Measurements from ENCODE around the gene ZCCHC14.

DNA sequence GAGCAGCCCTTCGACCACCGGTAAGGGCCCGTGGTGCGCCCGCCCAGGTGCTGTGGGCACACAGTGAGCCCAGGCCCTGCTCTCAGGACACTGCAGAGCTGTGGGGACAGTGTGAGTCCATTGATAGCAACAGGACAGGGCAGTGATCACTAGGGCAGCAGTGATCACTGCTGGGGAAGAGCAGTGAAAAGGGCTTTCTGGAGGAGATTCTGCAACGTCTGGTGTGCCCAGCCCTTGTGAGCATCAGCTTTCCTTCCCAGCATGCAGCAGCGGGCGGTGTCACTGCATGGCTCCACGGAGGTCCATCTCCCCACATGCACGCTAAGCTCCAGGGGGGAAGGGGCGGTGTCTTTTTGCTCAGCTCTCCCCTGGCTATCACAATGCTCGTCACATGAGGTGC is 68.6 kb downstream of the ZCCHC14 start:
- TF ChIP-seq YY1 (IDR thresholded peaks at IDR 0.05; ENCODE audit: low read depth, low read length) = no peak
- TF ChIP-seq, protein P1, sequence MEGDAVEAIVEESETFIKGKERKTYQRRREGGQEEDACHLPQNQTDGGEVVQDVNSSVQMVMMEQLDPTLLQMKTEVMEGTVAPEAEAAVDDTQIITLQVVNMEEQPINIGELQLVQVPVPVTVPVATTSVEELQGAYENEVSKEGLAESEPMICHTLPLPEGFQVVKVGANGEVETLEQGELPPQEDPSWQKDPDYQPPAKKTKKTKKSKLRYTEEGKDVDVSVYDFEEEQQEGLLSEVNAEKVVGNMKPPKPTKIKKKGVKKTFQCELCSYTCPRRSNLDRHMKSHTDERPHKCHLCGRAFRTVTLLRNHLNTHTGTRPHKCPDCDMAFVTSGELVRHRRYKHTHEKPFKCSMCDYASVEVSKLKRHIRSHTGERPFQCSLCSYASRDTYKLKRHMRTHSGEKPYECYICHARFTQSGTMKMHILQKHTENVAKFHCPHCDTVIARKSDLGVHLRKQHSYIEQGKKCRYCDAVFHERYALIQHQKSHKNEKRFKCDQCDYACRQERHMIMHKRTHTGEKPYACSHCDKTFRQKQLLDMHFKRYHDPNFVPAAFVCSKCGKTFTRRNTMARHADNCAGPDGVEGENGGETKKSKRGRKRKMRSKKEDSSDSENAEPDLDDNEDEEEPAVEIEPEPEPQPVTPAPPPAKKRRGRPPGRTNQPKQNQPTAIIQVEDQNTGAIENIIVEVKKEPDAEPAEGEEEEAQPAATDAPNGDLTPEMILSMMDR (IDR thresholded peaks at IDR 0.05 in 2 of 3, conservative IDR thresholded peaks at IDR 0.05 in 1 of 3; ENCODE audit: control insufficient read depth in 2 of 3, extremely low read depth in 1 of 3, insufficient read depth in 1 of 3, low read depth in 3 of 3, low read length in 3 of 3) = no peak
- TF ChIP-seq MXI1 (IDR thresholded peaks at IDR 0.05; ENCODE audit: low read depth, low read length) = no peak
- no peak for TF ChIP-seq POLR2A (IDR thresholded peaks at IDR 0.05; ENCODE audit: low read depth, low read length)
- no peak for TF ChIP-seq MEF2A (IDR thresholded peaks at IDR 0.05; ENCODE audit: insufficient read depth, low read depth, low read length)
- TF ChIP-seq, protein P2, sequence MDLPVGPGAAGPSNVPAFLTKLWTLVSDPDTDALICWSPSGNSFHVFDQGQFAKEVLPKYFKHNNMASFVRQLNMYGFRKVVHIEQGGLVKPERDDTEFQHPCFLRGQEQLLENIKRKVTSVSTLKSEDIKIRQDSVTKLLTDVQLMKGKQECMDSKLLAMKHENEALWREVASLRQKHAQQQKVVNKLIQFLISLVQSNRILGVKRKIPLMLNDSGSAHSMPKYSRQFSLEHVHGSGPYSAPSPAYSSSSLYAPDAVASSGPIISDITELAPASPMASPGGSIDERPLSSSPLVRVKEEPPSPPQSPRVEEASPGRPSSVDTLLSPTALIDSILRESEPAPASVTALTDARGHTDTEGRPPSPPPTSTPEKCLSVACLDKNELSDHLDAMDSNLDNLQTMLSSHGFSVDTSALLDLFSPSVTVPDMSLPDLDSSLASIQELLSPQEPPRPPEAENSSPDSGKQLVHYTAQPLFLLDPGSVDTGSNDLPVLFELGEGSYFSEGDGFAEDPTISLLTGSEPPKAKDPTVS (IDR thresholded peaks at IDR 0.05; ENCODE audit: low read depth, low read length) = no peak
- no peak for TF ChIP-seq EZH2 (IDR thresholded peaks at IDR 0.05; ENCODE audit: borderline replicate concordance, control insufficient read depth, low read depth, low read length)
- TF ChIP-seq, protein P3, sequence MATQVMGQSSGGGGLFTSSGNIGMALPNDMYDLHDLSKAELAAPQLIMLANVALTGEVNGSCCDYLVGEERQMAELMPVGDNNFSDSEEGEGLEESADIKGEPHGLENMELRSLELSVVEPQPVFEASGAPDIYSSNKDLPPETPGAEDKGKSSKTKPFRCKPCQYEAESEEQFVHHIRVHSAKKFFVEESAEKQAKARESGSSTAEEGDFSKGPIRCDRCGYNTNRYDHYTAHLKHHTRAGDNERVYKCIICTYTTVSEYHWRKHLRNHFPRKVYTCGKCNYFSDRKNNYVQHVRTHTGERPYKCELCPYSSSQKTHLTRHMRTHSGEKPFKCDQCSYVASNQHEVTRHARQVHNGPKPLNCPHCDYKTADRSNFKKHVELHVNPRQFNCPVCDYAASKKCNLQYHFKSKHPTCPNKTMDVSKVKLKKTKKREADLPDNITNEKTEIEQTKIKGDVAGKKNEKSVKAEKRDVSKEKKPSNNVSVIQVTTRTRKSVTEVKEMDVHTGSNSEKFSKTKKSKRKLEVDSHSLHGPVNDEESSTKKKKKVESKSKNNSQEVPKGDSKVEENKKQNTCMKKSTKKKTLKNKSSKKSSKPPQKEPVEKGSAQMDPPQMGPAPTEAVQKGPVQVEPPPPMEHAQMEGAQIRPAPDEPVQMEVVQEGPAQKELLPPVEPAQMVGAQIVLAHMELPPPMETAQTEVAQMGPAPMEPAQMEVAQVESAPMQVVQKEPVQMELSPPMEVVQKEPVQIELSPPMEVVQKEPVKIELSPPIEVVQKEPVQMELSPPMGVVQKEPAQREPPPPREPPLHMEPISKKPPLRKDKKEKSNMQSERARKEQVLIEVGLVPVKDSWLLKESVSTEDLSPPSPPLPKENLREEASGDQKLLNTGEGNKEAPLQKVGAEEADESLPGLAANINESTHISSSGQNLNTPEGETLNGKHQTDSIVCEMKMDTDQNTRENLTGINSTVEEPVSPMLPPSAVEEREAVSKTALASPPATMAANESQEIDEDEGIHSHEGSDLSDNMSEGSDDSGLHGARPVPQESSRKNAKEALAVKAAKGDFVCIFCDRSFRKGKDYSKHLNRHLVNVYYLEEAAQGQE (IDR thresholded peaks at IDR 0.05; ENCODE audit: low read depth, low read length) = no peak
- no peak for TF ChIP-seq TARDBP (IDR thresholded peaks at IDR 0.05; ENCODE audit: borderline replicate concordance)
- TF ChIP-seq PAX5 (IDR thresholded peaks at IDR 0.05; ENCODE audit: borderline replicate concordance, low read depth, low read length) = no peak
- TF ChIP-seq JUND (IDR thresholded peaks at IDR 0.05; ENCODE audit: low read depth, low read length) = no peak
- TF ChIP-seq KAT2A (conservative IDR thresholded peaks at IDR 0.05; ENCODE audit: control insufficient read depth, low read depth, low read length) = no peak
- TF ChIP-seq, protein P4, sequence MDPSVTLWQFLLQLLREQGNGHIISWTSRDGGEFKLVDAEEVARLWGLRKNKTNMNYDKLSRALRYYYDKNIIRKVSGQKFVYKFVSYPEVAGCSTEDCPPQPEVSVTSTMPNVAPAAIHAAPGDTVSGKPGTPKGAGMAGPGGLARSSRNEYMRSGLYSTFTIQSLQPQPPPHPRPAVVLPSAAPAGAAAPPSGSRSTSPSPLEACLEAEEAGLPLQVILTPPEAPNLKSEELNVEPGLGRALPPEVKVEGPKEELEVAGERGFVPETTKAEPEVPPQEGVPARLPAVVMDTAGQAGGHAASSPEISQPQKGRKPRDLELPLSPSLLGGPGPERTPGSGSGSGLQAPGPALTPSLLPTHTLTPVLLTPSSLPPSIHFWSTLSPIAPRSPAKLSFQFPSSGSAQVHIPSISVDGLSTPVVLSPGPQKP (IDR thresholded peaks at IDR 0.05; ENCODE audit: low read depth, low read length) = no peak
- TF ChIP-seq, protein P5, sequence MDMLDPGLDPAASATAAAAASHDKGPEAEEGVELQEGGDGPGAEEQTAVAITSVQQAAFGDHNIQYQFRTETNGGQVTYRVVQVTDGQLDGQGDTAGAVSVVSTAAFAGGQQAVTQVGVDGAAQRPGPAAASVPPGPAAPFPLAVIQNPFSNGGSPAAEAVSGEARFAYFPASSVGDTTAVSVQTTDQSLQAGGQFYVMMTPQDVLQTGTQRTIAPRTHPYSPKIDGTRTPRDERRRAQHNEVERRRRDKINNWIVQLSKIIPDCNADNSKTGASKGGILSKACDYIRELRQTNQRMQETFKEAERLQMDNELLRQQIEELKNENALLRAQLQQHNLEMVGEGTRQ (IDR thresholded peaks at IDR 0.05; ENCODE audit: borderline replicate concordance, low read depth, low read length) = no peak
